AG09319 (cell line): Measurements from ENCODE around the gene TACSTD2.
"Not testable (repeated sequence)": the region's sequence is repeated elsewhere in the genome, so short reads cannot be mapped to it uniquely, and the experiment has no call there.

Experiments
- DNase-seq: peaks from one replicate; pipeline ENCODE4 v3.0.0-alpha.2; 2010; ENCODE audit warnings: low read depth; ENCODE audit errors: extremely low read depth
- TF ChIP-seq, protein P1 (sequence below): IDR thresholded peaks from 2 replicates; pipeline ENCODE4 v1.5.1; 2011; ENCODE audit warnings: low read depth, mild to moderate bottlenecking, inconsistent platforms, low read length, moderate library complexity

The TACSTD2 gene, protein sequence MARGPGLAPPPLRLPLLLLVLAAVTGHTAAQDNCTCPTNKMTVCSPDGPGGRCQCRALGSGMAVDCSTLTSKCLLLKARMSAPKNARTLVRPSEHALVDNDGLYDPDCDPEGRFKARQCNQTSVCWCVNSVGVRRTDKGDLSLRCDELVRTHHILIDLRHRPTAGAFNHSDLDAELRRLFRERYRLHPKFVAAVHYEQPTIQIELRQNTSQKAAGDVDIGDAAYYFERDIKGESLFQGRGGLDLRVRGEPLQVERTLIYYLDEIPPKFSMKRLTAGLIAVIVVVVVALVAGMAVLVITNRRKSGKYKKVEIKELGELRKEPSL

DNA sequence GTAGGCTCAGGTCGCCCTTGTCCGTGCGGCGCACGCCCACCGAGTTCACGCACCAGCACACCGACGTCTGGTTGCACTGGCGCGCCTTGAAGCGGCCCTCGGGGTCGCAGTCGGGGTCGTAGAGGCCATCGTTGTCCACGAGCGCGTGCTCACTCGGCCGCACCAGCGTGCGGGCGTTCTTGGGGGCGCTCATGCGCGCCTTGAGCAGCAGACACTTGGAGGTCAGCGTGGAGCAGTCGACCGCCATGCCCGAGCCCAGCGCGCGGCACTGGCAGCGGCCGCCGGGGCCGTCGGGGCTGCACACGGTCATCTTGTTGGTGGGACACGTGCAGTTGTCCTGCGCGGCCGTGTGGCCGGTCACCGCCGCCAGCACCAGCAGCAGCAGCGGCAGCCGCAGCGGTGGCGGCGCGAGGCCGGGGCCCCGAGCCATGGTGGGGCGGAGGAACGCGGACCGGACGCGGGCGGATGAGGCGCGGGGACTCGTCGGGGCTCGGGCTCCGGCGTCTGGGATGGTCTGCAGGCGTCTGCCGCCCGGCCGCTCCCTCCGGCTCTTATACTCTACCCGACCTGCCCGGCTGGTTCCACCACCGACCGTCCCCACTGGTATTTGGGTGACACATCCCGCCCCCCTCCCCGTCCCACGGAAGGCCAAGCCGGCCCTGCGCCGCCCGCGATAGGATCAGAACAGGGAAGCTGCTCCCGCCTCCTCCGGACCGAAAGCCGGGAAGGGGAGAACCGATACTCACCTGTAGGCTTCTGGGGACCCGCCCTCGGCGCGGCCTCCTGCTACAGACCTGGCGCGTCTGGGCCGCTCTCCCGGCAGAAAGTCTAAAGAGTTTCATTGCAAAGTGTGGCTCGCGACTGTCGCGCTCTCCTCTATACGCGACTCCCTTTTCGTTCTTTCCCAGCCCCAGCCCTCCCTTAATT, at the start of gene TACSTD2:
TACSTD2 (minus strand) TSS at position 526 of the 927 bp plus-strand sequence; CDS start at position 430, 96 bp downstream.
- DNase-seq = no peak
- TF ChIP-seq, protein P1, sequence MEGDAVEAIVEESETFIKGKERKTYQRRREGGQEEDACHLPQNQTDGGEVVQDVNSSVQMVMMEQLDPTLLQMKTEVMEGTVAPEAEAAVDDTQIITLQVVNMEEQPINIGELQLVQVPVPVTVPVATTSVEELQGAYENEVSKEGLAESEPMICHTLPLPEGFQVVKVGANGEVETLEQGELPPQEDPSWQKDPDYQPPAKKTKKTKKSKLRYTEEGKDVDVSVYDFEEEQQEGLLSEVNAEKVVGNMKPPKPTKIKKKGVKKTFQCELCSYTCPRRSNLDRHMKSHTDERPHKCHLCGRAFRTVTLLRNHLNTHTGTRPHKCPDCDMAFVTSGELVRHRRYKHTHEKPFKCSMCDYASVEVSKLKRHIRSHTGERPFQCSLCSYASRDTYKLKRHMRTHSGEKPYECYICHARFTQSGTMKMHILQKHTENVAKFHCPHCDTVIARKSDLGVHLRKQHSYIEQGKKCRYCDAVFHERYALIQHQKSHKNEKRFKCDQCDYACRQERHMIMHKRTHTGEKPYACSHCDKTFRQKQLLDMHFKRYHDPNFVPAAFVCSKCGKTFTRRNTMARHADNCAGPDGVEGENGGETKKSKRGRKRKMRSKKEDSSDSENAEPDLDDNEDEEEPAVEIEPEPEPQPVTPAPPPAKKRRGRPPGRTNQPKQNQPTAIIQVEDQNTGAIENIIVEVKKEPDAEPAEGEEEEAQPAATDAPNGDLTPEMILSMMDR = no peak

GRCh38 chr1:58626293-58626692, 49.2 kb upstream of the TACSTD2 start:
- no peak for DNase-seq
- TF ChIP-seq, protein P1 = no peak

- DNase-seq = not testable (repeated sequence)
Measured at GRCh38 chr1:58623259-58623658, 46.2 kb upstream of the TACSTD2 start.

GRCh38 chr1:58622571-58622970, 45.5 kb upstream of the TACSTD2 start:
- DNase-seq = no peak
- TF ChIP-seq, protein P1 = no peak

- TF ChIP-seq, protein P1 = no peak
Measured at GRCh38 chr1:58621391-58621790, 44.3 kb upstream of the TACSTD2 start.

GRCh38 chr1:58620926-58621325, 43.9 kb upstream of the TACSTD2 start:
- TF ChIP-seq, protein P1 = no peak
- DNase-seq = no peak

More at GRCh38 chr1:58621391-58621790, 44.3 kb upstream of the TACSTD2 start:
- no peak for DNase-seq

DNA sequence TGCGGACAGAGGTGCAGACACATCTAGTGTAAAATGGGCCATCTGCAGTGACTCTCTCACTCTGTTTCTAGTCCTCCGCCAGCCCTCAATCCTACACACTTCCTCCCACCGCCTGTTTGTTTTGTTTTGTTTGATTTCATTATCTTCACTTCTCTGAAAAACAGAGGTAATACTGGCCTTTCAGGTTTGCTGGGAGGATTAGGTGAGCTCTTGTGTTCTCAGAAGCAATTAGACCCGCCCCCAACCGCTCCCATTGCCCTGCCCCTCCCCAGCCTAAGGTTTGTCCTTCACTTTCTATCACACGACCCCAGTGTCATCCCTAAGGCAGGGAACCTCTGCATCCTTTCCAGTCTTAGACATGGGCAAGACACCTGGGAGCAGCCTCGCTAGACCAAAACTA, 43.2 kb upstream of the TACSTD2 start:
- TF ChIP-seq, protein P1 = no peak
- DNase-seq = no peak
